HG02943 (cell line): ENCODE results near the gene ZNF346.

Experiments used
- ATAC-seq: cut with Tn5 transposase; IDR thresholded peaks from one replicate; pipeline ENCODE4 v1.9.1; 2021; ENCODE audit warnings: mild to moderate bottlenecking, low read depth, moderate library complexity; ENCODE audit not compliant: unreplicated experiment

The ZNF346 gene

GRCh38 chr5:177111720-177112394, 89.4 kb downstream of the ZNF346 start:
- ATAC-seq: no peak

- no peak for ATAC-seq
Observed at GRCh38 chr5:177112589-177113220, 90.2 kb downstream of the ZNF346 start.

- no peak for ATAC-seq
Observed at GRCh38 chr5:177113566-177114424, 91.3 kb downstream of the ZNF346 start.

- no peak for ATAC-seq
Observed at GRCh38 chr5:177116631-177117373, 94.3 kb downstream of the ZNF346 start.

- ATAC-seq: no peak
Observed at GRCh38 chr5:177117441-177118045, 95.0 kb downstream of the ZNF346 start.

GRCh38 chr5:177122566-177122965, 100.1 kb downstream of the ZNF346 start:
- no peak for ATAC-seq

- ATAC-seq: no peak
Observed at GRCh38 chr5:177123789-177124485, 101.4 kb downstream of the ZNF346 start.

GRCh38 chr5:177124486-177124991, 102.0 kb downstream of the ZNF346 start:
- no peak for ATAC-seq

GRCh38 chr5:177126771-177127170, 104.3 kb downstream of the ZNF346 start:
- no peak for ATAC-seq

- ATAC-seq: no peak
Observed at GRCh38 chr5:177128551-177128981, 106.1 kb downstream of the ZNF346 start.

- no peak for ATAC-seq
Observed at GRCh38 chr5:177130211-177131018, 107.9 kb downstream of the ZNF346 start.
